NCI-H748 treated with DMSO at 0.1 percent for 48 hours (cell line): ENCODE results near the gene RPE.
A peak's percentile ranks its signal among the peaks of the same experiment; 100 is the strongest.

Experiments
- DNase-seq: peaks from one replicate; lab custom pipeline; 2025; lab: John Stamatoyannopoulos, UW

Gene RPE

DNA sequence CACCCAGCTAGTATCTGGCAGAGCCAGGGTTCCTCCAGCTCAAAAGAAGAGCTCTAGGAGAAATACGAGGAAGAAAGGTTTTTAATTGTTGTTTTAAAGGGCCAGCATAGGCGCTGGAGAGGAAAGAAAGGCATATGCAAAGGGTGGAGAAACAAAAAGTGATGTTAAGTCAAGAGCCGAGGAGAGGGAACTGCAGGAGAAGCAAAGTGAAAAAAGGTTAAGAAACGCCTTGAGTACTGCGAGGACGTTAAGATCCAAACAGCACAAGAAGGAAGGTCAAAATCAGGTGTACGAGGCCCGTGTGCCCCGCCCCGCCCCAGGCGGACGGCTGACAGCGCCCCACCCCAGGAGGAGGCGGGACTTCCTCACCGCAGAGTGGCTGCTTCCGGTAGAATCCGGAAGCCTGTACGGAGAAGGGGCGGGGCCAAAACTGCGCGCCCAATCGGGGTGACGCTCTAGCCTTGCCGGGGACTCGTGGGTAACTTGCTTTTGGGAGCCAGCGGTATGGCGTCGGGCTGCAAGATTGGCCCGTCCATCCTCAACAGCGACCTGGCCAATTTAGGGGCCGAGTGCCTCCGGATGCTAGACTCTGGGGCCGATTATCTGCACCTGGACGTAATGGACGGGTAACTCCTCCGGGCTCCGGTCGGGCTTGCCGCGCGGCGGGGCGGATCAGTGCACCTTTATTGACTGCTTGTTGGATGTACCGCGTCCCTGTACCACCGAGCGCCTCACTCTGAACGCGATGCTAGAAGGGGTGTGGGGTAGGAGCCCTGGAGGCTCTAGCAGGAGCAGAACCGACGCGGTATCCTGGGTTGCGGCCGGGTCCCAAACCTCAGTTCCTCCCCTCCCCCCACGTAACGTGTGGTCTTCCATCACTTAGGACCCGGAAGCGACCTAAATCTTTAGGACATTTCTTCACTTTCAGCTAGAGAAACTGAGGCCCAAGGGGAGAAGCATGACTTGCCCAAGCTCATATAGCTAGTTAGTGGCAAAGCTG, at the start of gene RPE:
TSS of gene RPE (plus strand) at position 481 of the 1,000 bp plus-strand sequence. CDS start at position 505, 24 bp downstream.
- DNase-seq: peak; percentile 92

DNA sequence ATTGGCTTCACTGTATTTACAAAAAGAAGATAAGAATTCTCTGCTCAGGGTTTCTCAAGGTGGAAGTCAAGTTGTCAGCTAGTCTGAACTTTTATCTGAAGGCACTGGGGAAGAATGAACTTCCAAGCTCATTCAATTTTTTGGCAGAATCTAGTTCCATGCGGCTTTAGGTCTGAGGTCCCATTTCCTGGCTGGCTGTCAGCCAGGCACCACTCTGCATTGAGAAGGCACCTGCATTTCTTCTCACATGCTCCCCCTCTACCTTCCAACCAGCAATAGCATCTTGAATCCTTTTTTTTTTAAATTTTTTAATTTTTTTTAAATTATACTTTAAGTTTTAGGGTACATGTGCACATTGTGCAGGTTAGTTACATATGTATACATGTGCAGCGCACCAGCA, 46.2 kb upstream of the RPE start:
- no peak for DNase-seq

DNA sequence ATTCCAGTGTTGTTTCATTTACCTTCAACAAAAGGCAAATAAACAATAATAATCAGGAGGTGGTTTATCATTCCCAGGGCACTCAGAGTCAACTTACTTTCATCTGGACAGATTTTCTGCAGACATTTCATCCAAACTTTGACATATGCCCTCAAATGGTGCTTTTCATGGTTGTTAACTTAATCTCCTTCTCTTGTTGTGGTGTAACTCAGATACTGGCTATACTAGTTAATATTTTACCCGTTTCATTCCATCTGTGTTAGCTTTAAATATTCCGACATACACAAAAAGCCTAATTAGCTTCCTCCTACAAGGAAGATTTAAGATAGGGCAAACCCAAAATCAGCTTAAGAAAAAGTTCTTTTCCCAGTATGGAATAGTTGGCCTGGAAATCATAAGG, 44.4 kb upstream of the RPE start:
- no peak for DNase-seq

DNA sequence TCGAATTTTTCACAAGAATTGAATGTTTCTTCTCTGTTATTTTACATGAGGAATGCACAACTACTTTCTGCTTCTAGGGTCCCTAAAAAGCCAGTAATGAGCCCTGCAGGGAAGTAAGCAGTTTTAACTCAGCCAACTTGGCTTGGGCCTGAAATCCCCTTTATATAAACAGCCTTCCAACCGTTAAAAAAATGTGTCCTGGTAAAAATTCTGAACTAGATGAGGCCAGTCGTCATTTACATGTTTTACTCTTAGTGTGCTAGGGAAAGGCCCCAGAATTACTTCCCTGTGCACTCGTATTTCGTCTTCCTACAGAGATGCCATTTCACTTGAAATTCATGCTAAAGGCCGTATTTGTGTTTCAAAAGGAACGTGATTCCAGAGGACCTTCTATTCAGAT, 42.4 kb upstream of the RPE start:
- DNase-seq: no peak

DNA sequence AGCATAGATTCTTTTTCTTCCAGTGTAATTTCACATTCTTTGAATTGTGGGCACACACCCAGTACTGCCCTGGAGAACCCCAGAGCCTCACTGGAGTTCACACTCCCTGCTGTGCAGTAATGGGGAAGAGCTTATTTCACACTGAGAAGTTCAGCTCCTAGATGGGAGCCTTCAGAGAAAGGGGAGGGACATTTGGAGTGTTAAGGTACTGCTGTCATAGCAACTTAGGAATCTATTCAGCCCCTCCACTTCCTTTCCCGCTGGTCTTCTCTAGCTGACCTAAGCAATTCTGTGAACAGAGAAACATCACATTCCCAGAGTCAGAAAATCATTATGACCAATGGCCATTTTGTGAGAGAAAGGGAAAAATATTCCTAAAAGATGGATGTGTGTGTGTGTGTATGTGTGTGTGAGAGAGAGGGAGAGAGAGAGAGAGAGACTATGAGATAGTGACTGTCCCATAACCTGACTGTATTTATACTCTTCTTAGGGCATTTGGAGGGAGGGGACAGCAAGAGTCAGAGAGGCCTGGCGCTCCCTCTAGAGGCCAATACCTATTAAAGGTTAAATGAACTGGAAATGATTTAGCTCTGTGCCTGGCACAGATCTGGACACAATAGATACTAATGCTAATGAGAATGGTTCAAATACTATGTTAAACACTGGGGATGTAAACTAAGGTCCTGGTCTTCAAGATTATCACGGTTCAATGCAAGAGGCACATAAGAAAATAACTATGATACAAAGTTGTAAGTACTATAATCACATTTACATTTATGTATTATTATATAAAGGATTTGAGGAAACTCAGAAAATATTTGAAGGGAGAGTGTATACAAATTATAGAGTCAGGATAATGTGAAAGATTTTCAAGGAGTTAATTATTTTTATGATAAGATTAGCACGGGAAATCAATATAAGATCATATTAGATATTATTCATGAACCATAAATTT, 41.5 kb upstream of the RPE start:
- DNase-seq: peak; percentile 77

DNA sequence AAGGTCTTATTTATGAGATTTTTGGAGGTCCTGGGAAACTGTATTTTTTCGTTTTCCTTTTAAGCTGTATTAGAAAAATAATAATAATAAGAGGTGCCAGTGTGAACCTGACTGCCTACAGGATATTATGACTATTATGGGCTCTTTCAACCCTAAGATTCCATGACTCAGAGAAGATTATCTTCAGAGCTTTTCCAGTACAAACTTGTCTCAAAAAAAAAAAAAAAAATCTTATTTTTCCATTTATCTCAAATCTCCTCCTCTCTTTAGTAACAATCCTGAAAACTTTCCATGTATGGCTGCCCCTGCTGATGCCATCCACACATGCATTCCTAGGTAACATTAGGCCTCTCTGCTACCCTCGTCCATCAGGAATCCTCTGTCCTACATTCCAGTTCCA, 36.7 kb upstream of the RPE start:
- DNase-seq: no peak

DNA sequence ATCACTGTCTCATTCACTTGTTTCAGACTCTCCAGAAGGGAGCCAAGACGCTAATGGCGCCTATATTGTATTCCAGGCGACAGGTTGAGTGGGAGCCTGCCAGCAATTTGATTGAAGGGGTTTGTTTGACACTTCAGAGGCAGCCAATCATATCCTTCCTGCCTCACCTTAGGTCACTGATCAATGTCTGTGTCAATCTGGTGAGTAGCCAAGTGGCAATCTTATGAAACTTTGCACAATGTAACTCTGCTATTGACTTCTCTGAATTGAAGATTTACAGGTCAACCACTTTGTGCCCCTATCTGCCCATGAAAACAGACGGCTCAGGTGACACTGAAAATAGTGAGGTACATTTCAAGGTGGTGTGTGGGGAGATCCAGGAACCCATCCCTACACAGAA, 32.7 kb upstream of the RPE start:
- no peak for DNase-seq

DNA sequence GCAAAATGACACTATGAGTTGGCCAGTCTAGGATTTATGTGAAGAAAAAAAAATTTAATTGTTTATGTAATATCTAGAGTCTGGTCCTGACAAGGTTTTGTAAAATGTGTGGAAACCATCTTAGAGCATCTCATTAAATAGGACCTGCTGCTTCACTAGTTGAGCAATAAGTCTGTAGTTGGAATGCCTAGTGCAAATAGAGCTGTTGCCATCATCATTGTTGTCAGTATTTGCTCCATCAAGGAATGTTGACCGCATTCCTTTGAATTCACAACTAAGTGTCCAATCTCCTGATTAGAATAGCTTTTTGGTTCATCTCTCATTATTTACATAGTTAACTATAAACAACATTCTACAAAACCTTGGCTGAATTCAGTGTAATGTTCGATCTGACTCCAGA, 32.2 kb upstream of the RPE start:
- no peak for DNase-seq

DNA sequence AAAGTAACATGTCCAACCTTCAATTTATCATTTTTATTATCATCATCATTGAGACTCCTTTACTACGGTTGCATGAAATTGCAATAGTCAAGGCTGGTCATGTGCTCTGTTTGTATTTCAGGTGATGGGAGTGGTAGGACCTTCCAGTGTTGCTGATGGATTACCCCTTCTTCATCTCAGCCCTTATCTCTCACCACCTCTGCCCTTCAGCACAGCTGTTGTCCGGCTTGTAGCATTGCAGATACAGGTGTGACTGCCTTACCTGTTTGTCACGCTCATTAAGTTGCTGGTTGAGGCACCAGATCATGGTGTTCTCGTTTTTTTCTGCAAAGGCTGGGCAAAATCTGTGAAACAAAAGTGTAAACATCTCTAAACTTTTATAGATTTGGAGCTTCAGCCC, 31.7 kb upstream of the RPE start:
- DNase-seq: no peak

DNA sequence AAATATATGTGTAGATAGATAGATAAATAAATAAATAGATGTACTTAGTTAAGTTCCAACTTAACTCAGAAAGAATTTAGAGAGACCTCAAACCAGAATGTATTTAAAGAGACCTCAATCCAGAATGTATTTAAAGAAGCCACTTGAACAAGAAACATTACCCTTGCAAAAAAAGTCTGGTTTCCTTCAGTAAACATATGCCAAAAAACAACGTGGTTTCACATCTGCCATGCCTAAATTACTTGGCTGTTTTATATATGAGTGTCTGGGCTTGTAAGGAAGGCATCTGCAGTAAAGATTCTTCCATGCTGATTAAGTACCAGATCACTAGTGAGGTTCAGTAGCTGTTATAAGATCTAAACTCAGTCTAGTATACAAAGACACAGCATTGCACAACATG, 29.1 kb upstream of the RPE start:
- no peak for DNase-seq

DNA sequence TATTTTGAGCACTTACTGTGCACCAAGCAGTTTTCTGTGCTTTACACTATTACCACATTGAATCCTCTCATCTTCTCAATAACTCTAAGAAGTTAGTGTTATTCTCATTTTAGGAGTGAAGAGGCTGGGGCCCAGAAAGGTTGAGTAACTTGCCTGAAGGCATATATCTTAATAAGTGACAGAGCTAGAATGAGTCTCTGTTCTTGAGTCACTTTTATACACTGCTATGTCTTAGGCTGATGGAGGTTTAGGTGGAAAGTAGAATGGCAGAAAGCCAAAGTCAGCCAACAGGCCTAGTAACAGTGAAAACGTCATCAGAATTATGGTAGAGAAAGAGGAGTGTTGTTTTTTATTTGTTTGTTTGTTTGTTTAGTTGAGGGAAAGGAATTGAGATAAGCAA, 27.9 kb upstream of the RPE start:
- no peak for DNase-seq

DNA sequence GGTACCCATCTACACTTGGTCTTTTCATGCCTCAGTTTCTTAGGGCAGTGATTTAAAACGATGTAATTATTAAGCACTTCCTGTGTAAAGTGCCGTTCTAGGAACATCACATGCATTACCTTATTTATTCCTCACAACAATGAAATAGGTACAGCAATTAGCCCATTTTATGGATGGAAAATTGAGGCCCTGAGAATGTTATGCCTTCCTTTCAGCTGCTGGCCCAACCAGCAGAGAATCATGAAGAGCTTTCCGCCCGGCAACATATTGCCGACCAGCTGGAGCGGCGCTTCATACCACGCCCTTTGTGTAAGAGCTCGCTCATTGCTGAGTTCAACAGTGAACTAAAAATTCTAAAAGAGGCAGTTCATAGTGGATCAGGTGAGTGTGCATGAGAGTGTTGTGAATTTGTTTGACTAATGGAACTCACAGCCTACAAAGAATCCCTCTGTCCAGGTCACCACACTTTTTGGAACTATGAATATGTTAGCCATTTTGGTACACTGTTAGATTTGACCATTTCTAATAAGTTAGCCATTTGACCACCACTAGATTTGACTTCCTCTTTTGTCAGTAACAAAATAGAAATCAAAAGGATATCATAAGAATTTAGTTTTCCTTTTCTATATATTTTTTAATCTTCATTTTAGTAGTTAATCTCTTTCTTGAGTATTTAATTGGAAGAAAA, 25.6 kb upstream of the RPE start:
- DNase-seq: no peak

DNA sequence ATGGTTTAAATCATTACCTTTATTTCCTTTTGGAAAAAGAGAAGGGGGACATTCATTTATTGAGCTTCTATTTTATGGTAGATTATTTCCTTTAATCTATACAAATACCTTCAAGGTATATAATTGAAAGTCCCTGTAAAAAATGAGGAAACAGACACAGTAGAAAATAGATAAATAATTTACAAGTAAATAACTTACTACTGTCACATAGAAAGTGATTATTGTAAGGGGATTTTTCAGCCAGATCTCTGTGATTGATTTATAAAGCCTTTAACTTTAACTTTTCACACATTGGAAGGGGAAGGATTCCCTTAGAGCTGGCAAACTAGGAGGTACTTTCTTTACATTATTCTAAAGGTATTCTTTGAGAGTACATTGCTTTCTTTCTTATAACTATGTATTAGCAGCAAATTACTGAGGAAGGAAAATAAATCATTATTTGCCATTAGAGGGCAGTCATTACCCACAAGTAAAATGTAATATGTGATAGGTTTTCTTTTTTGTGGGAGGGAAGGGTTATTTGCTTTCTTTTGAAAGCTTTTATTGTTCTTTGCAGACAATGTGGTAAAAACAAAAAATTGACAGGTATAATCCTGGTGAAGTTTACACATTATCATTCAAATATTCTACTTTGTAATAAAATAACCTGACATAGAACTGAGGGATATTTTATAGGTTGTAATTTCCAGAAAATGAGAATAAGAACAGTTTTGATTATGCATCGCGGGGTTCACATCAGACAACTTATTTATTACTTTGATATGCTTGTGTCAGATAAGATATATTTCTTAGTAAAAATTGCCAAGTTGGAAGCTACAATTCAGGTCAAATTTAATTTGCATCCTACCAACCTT, 24.8 kb upstream of the RPE start:
- peak; percentile 11 for DNase-seq

DNA sequence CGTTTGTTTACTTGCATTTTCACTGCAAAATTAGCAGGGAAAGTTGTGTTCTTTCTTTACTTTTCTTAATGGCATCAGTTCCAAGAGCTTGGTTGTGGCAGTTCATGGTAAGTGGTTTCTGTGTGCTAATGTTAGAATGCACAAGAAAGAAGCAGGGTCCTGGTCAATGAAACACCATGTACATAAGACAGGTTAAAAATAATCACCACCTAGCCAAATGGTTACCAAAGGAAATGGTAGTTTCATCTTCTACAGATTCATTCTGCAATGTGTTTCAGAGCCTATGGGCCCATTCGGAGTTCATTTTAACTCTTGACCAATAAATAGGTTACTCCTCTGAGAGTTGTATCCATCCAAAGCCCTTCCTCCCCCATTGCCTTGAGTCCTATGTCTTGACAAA, 18.1 kb upstream of the RPE start:
- no peak for DNase-seq

DNA sequence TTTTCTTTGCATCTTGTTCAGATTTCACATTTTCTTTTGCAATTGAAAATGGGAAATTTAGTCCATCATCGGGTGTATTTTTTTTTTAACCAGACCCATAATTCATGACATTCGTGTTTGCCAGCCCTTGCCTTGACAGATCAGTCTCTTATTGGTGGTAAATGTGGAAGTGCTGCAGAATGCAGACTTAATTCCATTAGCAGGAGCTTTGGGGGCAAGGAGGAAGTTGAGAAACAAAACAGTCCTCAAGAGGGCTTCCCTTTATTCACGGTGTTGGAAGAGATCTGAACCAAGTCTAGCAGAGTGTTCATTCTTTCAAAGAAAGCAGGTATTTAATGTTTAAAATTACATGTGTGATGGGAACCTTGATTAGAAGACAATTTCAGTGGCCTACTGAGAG, 16.6 kb upstream of the RPE start:
- no peak for DNase-seq

DNA sequence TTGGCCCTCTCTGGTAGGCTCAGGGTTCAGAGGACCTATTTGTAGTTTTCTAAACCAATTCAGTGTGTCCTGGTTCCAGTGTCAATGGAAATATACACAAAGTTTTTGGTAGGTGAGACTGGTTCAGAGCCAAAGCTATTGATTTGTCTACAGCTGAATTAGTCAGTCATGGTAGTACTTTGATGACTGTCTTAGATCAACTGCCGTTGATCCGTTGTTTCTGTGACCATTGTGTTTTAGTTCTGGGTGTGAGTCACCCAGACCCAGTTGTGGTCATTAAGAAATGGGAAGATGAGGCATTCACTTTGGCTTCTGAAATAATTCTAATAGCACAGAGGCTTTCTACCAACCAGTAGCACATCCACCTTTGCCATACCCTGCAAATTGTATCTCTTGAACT, 16.0 kb upstream of the RPE start:
- no peak for DNase-seq

DNA sequence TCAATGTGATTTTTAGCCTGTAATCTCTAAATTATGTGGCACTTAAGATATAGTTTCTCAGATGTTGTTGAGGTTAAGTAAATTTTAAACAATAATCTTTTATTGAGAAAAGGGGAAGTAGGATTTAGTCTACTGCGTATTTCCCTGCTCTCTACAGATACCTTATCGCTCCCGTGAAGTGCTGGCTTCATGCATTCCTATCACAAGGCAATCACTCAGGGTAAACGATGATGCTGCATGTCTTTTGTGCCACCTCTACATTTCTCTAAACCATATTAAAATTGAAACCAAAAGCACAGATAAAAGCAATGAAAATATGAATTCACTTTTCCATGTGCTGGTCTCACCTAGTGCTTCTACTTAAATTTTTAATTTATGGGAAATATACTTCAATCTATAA, 14.4 kb upstream of the RPE start:
- no peak for DNase-seq

DNA sequence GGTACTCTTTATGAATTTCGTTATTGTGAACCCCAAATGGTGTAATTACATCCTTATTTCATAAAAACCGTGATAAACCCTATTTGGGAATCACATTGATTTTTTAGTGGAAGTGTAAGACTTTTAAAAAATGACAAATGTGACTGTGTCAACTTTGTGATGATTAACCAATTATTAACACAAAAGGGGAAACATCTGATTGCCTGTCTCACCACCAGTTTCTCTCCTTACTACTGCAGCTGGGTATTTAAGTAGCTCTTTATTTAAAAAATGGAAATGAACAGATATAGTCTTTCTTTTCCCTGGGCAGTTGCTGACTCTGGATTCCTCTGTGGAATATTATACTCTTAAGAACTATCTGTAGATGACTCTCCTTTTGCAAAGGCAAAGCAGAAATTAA, 11.6 kb upstream of the RPE start:
- no peak for DNase-seq

DNA sequence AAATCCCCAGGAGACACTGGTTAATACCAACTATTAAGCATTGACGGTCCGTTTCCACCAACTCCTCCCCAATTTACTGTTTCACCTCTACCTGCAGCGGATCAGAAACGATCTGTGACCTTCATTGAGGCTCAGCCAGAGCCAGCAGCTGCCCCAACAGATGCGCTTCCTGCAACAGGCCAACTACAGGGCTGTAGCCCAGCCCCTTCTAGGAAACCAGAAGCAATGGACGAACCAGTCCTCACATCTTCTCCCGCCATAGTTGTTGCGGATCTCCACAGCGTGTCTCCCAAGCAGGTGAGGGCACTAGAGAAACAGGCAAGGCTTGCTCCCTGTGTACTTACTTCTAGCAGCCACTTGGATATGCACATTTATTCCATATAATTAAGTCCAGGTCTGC, 8.5 kb upstream of the RPE start:
- DNase-seq: no peak

DNA sequence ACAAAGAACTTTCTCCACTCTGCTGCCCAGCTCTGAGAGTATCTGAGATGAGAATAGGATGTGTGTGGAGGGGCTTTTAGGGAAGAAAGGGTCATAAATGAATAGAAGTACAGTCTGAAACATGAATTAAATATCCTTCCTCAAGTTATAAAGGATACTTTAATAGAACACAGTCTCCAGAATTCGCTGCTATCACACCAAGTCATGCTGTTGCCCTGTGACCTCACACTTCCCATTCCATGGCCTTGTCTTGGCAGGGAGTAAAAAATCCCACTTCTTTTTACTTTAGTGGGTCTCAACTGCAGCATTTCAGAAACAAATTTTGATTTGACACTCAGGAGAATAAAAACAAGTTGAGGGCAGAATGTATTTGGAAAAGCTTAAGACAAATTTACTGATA, 3.8 kb upstream of the RPE start:
- no peak for DNase-seq
